BLaER1 (cell line): Measurements from ENCODE around the gene XRCC3.
A peak's percentile ranks its signal among the peaks of the same experiment; 100 is the strongest.

Source experiments
- H3K27ac ChIP-seq: shearing (Covaris generic); formaldehyde crosslinking; 2 replicates; pipeline ENCODE4 v1.8.1; 2022
- H3K27me3 ChIP-seq: shearing (Covaris generic); formaldehyde crosslinking; 2 replicates; pipeline ENCODE4 v1.8.1; 2022
- H3K36me3 ChIP-seq: shearing (Covaris generic); formaldehyde crosslinking; 2 replicates; pipeline ENCODE4 v1.8.1; 2022
- H3K4me1 ChIP-seq: shearing (Covaris generic); formaldehyde crosslinking; 2 replicates; pipeline ENCODE4 v1.8.1; 2022
- H3K4me2 ChIP-seq: shearing (Covaris generic); formaldehyde crosslinking; 2 replicates; pipeline ENCODE4 v1.8.1; 2022
- H3K4me3 ChIP-seq: shearing (Covaris generic); formaldehyde crosslinking; 2 replicates; pipeline ENCODE4 v1.8.1; 2022
- H3K9ac ChIP-seq: shearing (Covaris generic); formaldehyde crosslinking; 2 replicates; pipeline ENCODE4 v1.8.1; 2022
- H3K9me3 ChIP-seq: shearing (Covaris generic); formaldehyde crosslinking; 2 replicates; pipeline ENCODE4 v1.8.1; 2022
- H4K20me1 ChIP-seq: shearing (Covaris generic); formaldehyde crosslinking; 2 replicates; pipeline ENCODE4 v1.8.1; 2022
- Cebpa-rat ChIP-seq: shearing (Covaris generic); IDR thresholded peaks from 2 replicates; pipeline ENCODE4 v1.8.1; 2022

XRCC3 gene

GRCh38 chr14:103707329-103708263 is 7.7 kb downstream of the XRCC3 start:
- peaks cover 99% of the 10 kb centered on the region for H3K36me3 ChIP-seq

GRCh38 chr14:103706551-103707328 is 8.5 kb downstream of the XRCC3 start:
- Histone ChIP-seq H3K4me1 (peaks cover 7% of the 10 kb centered on the region), H3K9ac (no peak overlapping the region), H3K27ac (no peak overlapping the region), H3K36me3 (peaks cover 99% of the 10 kb centered on the region), H4K20me1 (peaks cover 83% of the 10 kb centered on the region), H3K4me3 (no peak overlapping the region), H3K9me3 (no peaks in the 10 kb centered on the region), H3K27me3 (no peaks in the 10 kb centered on the region), H3K4me2 (no peak overlapping the region)
- TF ChIP-seq Cebpa-rat, result no peak

More at GRCh38 chr14:103707329-103708263, 7.7 kb downstream of the XRCC3 start:
- Histone ChIP-seq H3K4me2 (no peak overlapping the region), H3K27ac (no peak overlapping the region), H3K4me3 (no peak overlapping the region), H3K9ac (no peak overlapping the region), H3K4me1 (no peaks in the 10 kb centered on the region), H3K27me3 (no peaks in the 10 kb centered on the region), H4K20me1 (peaks cover 83% of the 10 kb centered on the region), H3K9me3 (no peaks in the 10 kb centered on the region)
- no peak for TF ChIP-seq Cebpa-rat

- Histone ChIP-seq H3K9ac (no peak overlapping the region), H3K4me2 (no peak overlapping the region), H3K4me1 (peaks cover 17% of the 10 kb centered on the region), H3K27me3 (no peaks in the 10 kb centered on the region), H3K36me3 (peaks cover 99% of the 10 kb centered on the region), H3K9me3 (no peaks in the 10 kb centered on the region), H3K4me3 (no peak overlapping the region), H3K27ac (no peak overlapping the region), H4K20me1 (peaks cover 84% of the 10 kb centered on the region)
- no peak for TF ChIP-seq Cebpa-rat
These were observed 9.6 kb downstream of the XRCC3 start for GRCh38 chr14:103705504-103706284.

GRCh38 chr14:103705118-103705503 is 10.1 kb downstream of the XRCC3 start:
- H3K36me3 ChIP-seq, result peaks cover 100% of the 10 kb centered on the region
- H3K4me1 ChIP-seq, result peaks cover 23% of the 10 kb centered on the region
- TF ChIP-seq Cebpa-rat, result no peak
- no peaks in the 10 kb centered on the region for H3K9me3 ChIP-seq
- H4K20me1 ChIP-seq, result peaks cover 86% of the 10 kb centered on the region
- H3K27ac ChIP-seq, result no peak overlapping the region
- H3K4me3 ChIP-seq, result no peak overlapping the region
- H3K9ac ChIP-seq, result no peak overlapping the region
- no peak overlapping the region for H3K4me2 ChIP-seq
- no peaks in the 10 kb centered on the region for H3K27me3 ChIP-seq

GRCh38 chr14:103704708-103705107 is 10.5 kb downstream of the XRCC3 start:
- no peak overlapping the region for H3K4me2 ChIP-seq
- no peak overlapping the region for H3K9ac ChIP-seq
- H3K36me3 ChIP-seq, result peaks cover 100% of the 10 kb centered on the region
- H4K20me1 ChIP-seq, result peaks cover 86% of the 10 kb centered on the region
- no peak overlapping the region for H3K27ac ChIP-seq
- TF ChIP-seq Cebpa-rat, result no peak
- no peaks in the 10 kb centered on the region for H3K27me3 ChIP-seq
- H3K4me3 ChIP-seq, result no peak overlapping the region
- no peaks in the 10 kb centered on the region for H3K9me3 ChIP-seq
- peaks cover 27% of the 10 kb centered on the region for H3K4me1 ChIP-seq

GRCh38 chr14:103703433-103704385 is 11.5 kb downstream of the XRCC3 start:
- Histone ChIP-seq H3K4me1 (peaks cover 35% of the 10 kb centered on the region), H3K4me2 (no peak overlapping the region), H4K20me1 (peaks cover 86% of the 10 kb centered on the region), H3K36me3 (peaks cover 100% of the 10 kb centered on the region), H3K27ac (no peak overlapping the region), H3K9me3 (no peaks in the 10 kb centered on the region), H3K27me3 (no peaks in the 10 kb centered on the region), H3K9ac (no peak overlapping the region), H3K4me3 (no peak overlapping the region)
- TF ChIP-seq Cebpa-rat, result no peak

- no peak for TF ChIP-seq Cebpa-rat
- Histone ChIP-seq H3K27ac (no peak overlapping the region), H3K27me3 (no peaks in the 10 kb centered on the region), H3K9ac (no peak overlapping the region), H3K4me2 (no peak overlapping the region), H3K4me3 (no peak overlapping the region), H3K36me3 (peaks cover 100% of the 10 kb centered on the region), H3K9me3 (no peaks in the 10 kb centered on the region), H3K4me1 (peaks cover 45% of the 10 kb centered on the region), H4K20me1 (peaks cover 89% of the 10 kb centered on the region)
These were observed 12.5 kb downstream of the XRCC3 start for GRCh38 chr14:103702497-103703432.

- Histone ChIP-seq H4K20me1 (peaks cover 89% of the 10 kb centered on the region), H3K9ac (no peak overlapping the region), H3K9me3 (no peaks in the 10 kb centered on the region), H3K27me3 (no peaks in the 10 kb centered on the region), H3K27ac (no peak overlapping the region), H3K4me3 (no peak overlapping the region), H3K4me2 (peak overlapping the region; percentile 42), H3K36me3 (peaks cover 99% of the 10 kb centered on the region), H3K4me1 (peaks cover 51% of the 10 kb centered on the region)
- TF ChIP-seq Cebpa-rat, result no peak
These were observed 13.2 kb downstream of the XRCC3 start for GRCh38 chr14:103702095-103702494.
